Right ventricle myocardium superior (tissue), 1 donor: ENCODE data around the gene KIZ. TPM values are rescaled to one million over a fixed set of nuclear protein-coding genes. Genes with fewer than 3 reads are reported as not detected.
A peak's percentile ranks its signal among the peaks of the same experiment; 100 is the strongest.

Experiments
- ATAC-seq: fragments of 200-7000 bp; cut with Tn5 transposase; one replicate; pipeline ENCODE4 v1.9.1; 2020; ENCODE audit warnings: mild to moderate bottlenecking; ENCODE audit not compliant: poor library complexity
- DNase-seq: peaks from one replicate; pipeline ENCODE4 v3.0.0-alpha.2; 2020
- intact Hi-C: fragments of 100-400 bp; cut with DNase I; formaldehyde crosslinking; loops from one replicate; pipeline ENCODE4 v1.11.2; 2022
- total RNA-seq: library from RNA; stranded (reverse); fragmentation: NEBNext Ultra II Directional; extraction: Animal tissue kit (Norgen Biotek cat#: 25700); gene quantifications from one replicate; pipeline ENCODE4 v1.2.1, GENCODE V29; 2021
- donor health status: DM: no; HTN: yes; CAD: no; lungs with severe emphysema.

The KIZ gene
- total RNA-seq, 1 donor from 2014 or later, result 35.7 TPM

- DNase-seq (no peak), ATAC-seq (no peak)
- intact Hi-C loops, result no loop called here
Observed at GRCh38 chr20:21103582-21104465, 22.1 kb upstream of the KIZ start.

GRCh38 chr20:21104466-21104761, 21.5 kb upstream of the KIZ start:
- intact Hi-C loops, result no loop called here
- ATAC-seq (no peak), DNase-seq (no peak)

GRCh38 chr20:21104921-21105320, 21.0 kb upstream of the KIZ start:
- intact Hi-C loops, result no loop called here
- DNase-seq (no peak), ATAC-seq (no peak)

GRCh38 chr20:21105429-21106170, 20.3 kb upstream of the KIZ start:
- ATAC-seq (no peak), DNase-seq (no peak)
- intact Hi-C loops, result no loop called here

GRCh38 chr20:21106171-21107017, 19.5 kb upstream of the KIZ start, which contains the start of gene LINC00237:
TSS of gene LINC00237 (minus strand) at chr20:21106358.
- ATAC-seq, result no peak
- DNase-seq, result no peak
- intact Hi-C loops, result no loop called here

GRCh38 chr20:21109144-21109543, 16.7 kb upstream of the KIZ start:
- intact Hi-C loops, result no loop called here
- DNase-seq (no peak), ATAC-seq (no peak)

GRCh38 chr20:21110811-21111210, 15.1 kb upstream of the KIZ start:
- ATAC-seq (no peak), DNase-seq (no peak)
- intact Hi-C loops, result no loop called here

- ATAC-seq (no peak), DNase-seq (no peak)
- intact Hi-C loops, result no loop called here
Observed at GRCh38 chr20:21111416-21111815, 14.5 kb upstream of the KIZ start.

GRCh38 chr20:21113697-21114096, 12.2 kb upstream of the KIZ start:
- DNase-seq (no peak), ATAC-seq (no peak)
- intact Hi-C loops, result no loop called here

- ATAC-seq (no peak), DNase-seq (no peak)
- intact Hi-C loops, result no loop called here
Observed at GRCh38 chr20:21114584-21114983, 11.3 kb upstream of the KIZ start.

GRCh38 chr20:21117521-21117920, 8.4 kb upstream of the KIZ start:
- intact Hi-C loops, result no loop called here
- ATAC-seq (no peak), DNase-seq (no peak)

- ATAC-seq (no peak), DNase-seq (no peak)
- intact Hi-C loops, result no loop called here
Observed at GRCh38 chr20:21118138-21118537, 7.7 kb upstream of the KIZ start.

- no peak for DNase-seq
- ATAC-seq, result no peak
- intact Hi-C loops, result no loop called here
Observed at GRCh38 chr20:21118782-21119181, 7.1 kb upstream of the KIZ start.

GRCh38 chr20:21124190-21124589, 1.7 kb upstream of the KIZ start:
- intact Hi-C loops, result no loop called here
- no peak for DNase-seq
- ATAC-seq, result no peak

- DNase-seq (peak; percentile 60), ATAC-seq (peak; percentile 76)
- intact Hi-C loops, result no loop called here
Observed at GRCh38 chr20:21125072-21125848, 622 bp upstream of the KIZ start.

GRCh38 chr20:21126581-21126870, 644 bp downstream of the KIZ start:
- intact Hi-C loops, result no loop called here
- DNase-seq (no peak), ATAC-seq (peak; percentile 9)

- DNase-seq (no peak), ATAC-seq (no peak)
- intact Hi-C loops, result no loop called here
Observed at GRCh38 chr20:21127201-21127981, 1.5 kb downstream of the KIZ start.

GRCh38 chr20:21129861-21130260, 4.0 kb downstream of the KIZ start:
- ATAC-seq (no peak), DNase-seq (no peak)
- intact Hi-C loops, result no loop called here
